Stimulated activated memory B cell treated with anti-CD40 and anti-IgM and Interleukin-4, amounts not matched to agents 10 μg/mL and 1 μg/mL and 100 μg/mL, for 72 hours (primary cell): ENCODE measurements around the gene RITA1.
"Not testable (repeated sequence)": the region's sequence is repeated elsewhere in the genome, so short reads cannot be mapped to it uniquely, and the experiment has no call there.

Experiments used
- ATAC-seq: fragments of 150-1000 bp; cut with Tn5 transposase; 2 replicates; pipeline ENCODE4 v1.10.0; 2021
- H3K27ac Mint-ChIP-seq: one replicate; pipeline ENCODE4 v1.8.0; 2022; ENCODE audit warnings: mild to moderate bottlenecking, mixed read lengths
- H3K27me3 Mint-ChIP-seq: one replicate; pipeline ENCODE4 v1.8.0; 2022; ENCODE audit warnings: mixed read lengths
- H3K36me3 Mint-ChIP-seq: one replicate; pipeline ENCODE4 v1.8.0; 2022; ENCODE audit warnings: mixed read lengths
- H3K4me1 Mint-ChIP-seq: one replicate; pipeline ENCODE4 v1.8.0; 2022; ENCODE audit warnings: mixed read lengths
- H3K4me3 Mint-ChIP-seq: one replicate; pipeline ENCODE4 v1.8.0; 2022; ENCODE audit warnings: mild to moderate bottlenecking, moderate library complexity, mixed read lengths
- H3K9me3 Mint-ChIP-seq: one replicate; pipeline ENCODE4 v1.8.0; 2022; ENCODE audit warnings: mixed read lengths

RITA1 gene

GRCh38 chr12:113185180-113186032 lies at the start of gene RITA1, which contains the start of gene DDX54:
Gene RITA1, plus strand, starts transcription at chr12:113185721. Its CDS starts 1,026 bp downstream, at chr12:113186747.
Gene DDX54, minus strand, starts transcription at chr12:113185478. Its CDS starts 27 bp downstream, at chr12:113185451.
- peaks cover 26% of the 10 kb centered on the region for H3K4me1 Mint-ChIP-seq
- peaks cover 34% of the 10 kb centered on the region for H3K36me3 Mint-ChIP-seq
- H3K27ac Mint-ChIP-seq: peak within 1 kb of the TSS; percentile 97
- peak; percentile 82 for ATAC-seq
- no peaks in the 10 kb centered on the region for H3K9me3 Mint-ChIP-seq
- H3K27me3 Mint-ChIP-seq: no peaks in the 10 kb centered on the region
- H3K4me3 Mint-ChIP-seq: peak within 1 kb of the TSS; percentile 88

GRCh38 chr12:113136128-113136989 lies 49.2 kb upstream of the RITA1 start:
- peak overlapping the region; percentile 88 for H3K4me3 Mint-ChIP-seq
- peak overlapping the region; percentile 95 for H3K27ac Mint-ChIP-seq
- H3K27me3 Mint-ChIP-seq: no peaks in the 10 kb centered on the region
- peaks cover 14% of the 10 kb centered on the region for H3K36me3 Mint-ChIP-seq
- H3K9me3 Mint-ChIP-seq: no peaks in the 10 kb centered on the region
- H3K4me1 Mint-ChIP-seq: peaks cover 51% of the 10 kb centered on the region
- peak; percentile 82 for ATAC-seq

GRCh38 chr12:113136990-113137511 lies 48.5 kb upstream of the RITA1 start:
- no peak overlapping the region for H3K4me3 Mint-ChIP-seq
- H3K27ac Mint-ChIP-seq: peak overlapping the region; percentile 95

DNA sequence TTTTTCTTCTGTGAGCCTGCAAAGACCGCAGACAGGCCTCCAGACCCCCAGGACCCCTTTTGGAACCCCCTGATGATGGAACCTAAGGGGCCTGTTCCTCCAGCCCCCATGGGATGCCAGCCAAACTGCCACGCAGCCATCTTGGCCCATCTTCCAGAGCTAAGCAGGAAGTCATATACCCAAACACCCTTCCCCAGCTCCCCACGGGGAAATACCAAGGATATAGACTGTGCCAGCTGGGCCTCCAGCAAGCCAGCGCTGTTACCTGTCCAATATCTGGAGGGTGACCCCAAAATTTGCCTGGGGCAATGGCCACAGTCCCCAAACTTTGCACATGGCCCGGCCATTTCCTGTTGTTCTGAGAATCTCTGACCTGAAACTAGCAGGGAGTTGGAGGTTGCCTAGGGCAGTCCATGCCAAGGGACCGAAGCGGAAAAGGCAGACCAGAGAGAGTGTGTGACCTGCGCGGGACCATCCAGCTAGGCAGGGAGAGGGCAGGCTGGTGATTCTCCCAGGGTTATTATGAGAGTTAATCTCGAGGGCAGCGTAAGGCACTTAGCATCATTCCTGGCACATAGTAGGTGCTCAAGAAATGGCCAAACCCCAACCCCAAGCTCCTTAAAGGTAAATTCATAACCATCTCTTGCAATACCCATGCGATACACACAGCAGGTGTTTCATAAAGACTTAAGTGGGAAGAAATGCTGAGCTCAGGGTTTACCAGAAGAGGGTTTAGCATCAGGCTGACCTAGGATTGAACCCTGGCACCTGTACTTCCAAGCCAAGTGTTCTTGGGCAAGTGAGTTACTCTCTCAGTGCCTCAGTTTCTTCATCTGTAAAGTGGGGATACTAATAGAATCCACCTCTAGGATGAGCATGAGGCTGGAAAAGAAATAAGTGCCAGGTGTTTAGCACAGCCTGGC lies 47.4 kb upstream of the RITA1 start:
- peak overlapping the region; percentile 95 for H3K27ac Mint-ChIP-seq

More at GRCh38 chr12:113136990-113137511, 48.5 kb upstream of the RITA1 start:
- Mint-ChIP-seq H3K9me3 (no peaks in the 10 kb centered on the region), H3K27me3 (no peaks in the 10 kb centered on the region), H3K36me3 (peaks cover 9% of the 10 kb centered on the region), H3K4me1 (peaks cover 51% of the 10 kb centered on the region)
- ATAC-seq: no peak

DNA sequence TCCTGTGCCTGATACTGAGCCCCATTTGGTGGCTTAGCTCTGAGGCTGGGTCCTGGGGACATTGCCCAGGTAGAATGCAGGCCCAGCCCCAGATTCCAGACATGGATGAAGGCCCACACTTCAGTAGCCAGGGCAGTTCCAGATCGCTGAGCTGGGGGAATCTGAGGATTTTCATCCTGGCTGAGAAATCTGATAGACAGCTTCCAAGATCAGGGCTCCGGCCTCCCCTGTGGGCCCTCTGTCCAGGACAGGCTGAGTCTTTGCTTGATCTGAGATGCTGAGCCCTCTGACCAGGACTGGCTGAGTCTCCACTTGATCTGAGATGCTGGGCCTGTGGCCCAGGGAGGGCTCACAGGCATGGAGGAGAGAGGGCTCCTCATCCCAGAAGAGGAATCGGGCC lies 46.7 kb upstream of the RITA1 start:
- Mint-ChIP-seq H3K36me3 (no peaks in the 10 kb centered on the region), H3K27me3 (no peaks in the 10 kb centered on the region), H3K9me3 (no peaks in the 10 kb centered on the region), H3K27ac (peak overlapping the region; percentile 95), H3K4me3 (no peak overlapping the region), H3K4me1 (peaks cover 56% of the 10 kb centered on the region)
- no peak for ATAC-seq

More for the DNA sequence above, 47.4 kb upstream of the RITA1 start:
- no peak for ATAC-seq
- Mint-ChIP-seq H3K4me1 (peaks cover 52% of the 10 kb centered on the region), H3K9me3 (no peaks in the 10 kb centered on the region), H3K36me3 (peaks cover under 1% of the 10 kb centered on the region), H3K27me3 (no peaks in the 10 kb centered on the region), H3K4me3 (no peak overlapping the region)

DNA sequence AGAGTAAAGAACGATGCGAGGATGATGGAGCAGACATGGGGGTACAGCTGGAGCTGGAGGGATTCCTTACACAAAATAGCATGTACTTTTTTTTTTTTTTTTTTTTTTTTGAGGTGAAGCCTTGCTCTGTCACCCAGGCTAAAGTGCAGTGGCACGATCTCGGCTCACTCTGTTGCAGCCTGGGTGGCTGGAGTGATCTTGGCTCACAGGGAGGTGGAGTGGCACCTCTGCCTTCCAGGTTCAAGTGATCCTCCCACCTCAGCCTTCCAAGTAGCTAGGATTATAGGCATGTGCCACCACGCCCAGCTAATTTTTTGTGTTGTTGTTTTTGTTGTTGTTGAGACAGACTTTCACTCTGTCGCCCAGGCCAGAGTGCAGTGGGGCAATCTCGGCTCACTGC lies 44.8 kb upstream of the RITA1 start:
- Mint-ChIP-seq H3K27ac (peak overlapping the region; percentile 97), H3K4me3 (no peak overlapping the region), H3K4me1 (peaks cover 49% of the 10 kb centered on the region), H3K36me3 (no peaks in the 10 kb centered on the region), H3K9me3 (no peaks in the 10 kb centered on the region), H3K27me3 (no peaks in the 10 kb centered on the region)
- ATAC-seq: no peak

GRCh38 chr12:113141716-113142115 lies 43.8 kb upstream of the RITA1 start:
- H3K9me3 Mint-ChIP-seq, H3K36me3 Mint-ChIP-seq, H3K4me3 Mint-ChIP-seq, ATAC-seq, H3K27me3 Mint-ChIP-seq: not testable (repeated sequence)
- H3K27ac Mint-ChIP-seq: peak overlapping the region; percentile 97
- H3K4me1 Mint-ChIP-seq: peaks cover 39% of the 10 kb centered on the region

DNA sequence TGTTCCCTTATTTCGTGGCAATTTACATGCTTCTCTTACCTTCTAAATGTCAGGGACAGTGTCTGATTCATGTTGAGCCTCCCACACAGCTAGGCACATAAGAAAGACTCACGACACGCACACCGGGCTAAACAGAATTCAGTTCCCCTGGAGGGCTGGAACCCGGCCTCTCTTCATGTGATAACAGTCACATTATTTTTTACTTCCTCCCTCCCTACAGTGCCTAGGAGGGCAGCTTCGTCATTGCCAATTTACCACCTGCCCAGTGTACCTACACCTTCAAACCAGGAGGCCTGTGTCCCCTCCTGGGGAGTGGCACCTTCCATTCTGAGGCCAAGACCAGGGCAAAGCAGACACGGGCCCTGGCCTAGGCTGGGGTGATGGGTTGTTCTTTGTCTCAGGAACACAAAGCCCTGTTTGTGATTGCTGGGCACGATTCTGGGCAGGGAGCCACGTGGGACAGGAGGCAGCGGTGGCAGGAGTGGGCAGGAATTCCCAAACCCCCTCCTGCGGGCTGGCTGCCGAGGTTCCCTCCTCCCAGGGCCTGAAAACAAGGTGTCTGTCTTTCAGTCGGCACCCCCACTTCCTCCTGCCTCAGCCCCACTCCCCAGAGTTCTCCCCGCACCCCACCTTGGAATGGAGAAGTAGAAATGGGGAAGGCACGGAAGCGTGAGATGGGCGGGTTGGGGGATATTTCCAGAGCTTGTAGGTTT lies 43.2 kb upstream of the RITA1 start:
- Mint-ChIP-seq H3K27ac (peak overlapping the region; percentile 97), H3K27me3 (no peaks in the 10 kb centered on the region), H3K4me3 (peak overlapping the region; percentile 19), H3K36me3 (no peaks in the 10 kb centered on the region), H3K4me1 (peaks cover 34% of the 10 kb centered on the region), H3K9me3 (peaks cover under 1% of the 10 kb centered on the region)
- ATAC-seq: peak; percentile 91

DNA sequence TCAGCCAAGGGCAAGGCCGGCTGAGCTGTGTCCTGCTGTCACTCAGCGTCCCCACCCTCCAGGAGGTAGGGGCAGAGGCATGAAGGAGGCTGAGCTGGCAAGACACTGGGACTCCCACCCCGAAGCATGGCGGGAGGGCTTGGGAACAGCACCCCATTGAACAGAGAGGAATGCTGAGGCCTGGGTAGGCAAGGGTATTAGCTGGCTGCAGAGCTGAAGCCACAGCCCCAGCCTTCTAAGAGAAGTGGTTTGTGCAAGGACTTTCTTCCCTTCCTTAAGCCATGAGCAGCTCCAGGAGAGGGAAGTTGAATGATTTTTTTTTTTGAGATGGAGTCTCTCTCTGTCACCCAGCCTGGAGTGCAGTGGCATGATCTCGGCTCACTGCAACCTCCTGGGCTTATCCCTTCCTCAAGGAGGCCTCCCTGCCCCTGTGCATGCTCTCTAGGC lies 42.6 kb upstream of the RITA1 start:
- ATAC-seq: no peak
- Mint-ChIP-seq H3K4me3 (peak overlapping the region; percentile 19), H3K27ac (peak overlapping the region; percentile 97), H3K36me3 (no peaks in the 10 kb centered on the region), H3K9me3 (peaks cover 3% of the 10 kb centered on the region), H3K27me3 (no peaks in the 10 kb centered on the region), H3K4me1 (peaks cover 32% of the 10 kb centered on the region)

GRCh38 chr12:113143959-113144358 lies 41.6 kb upstream of the RITA1 start:
- H3K36me3 Mint-ChIP-seq: no peaks in the 10 kb centered on the region
- H3K4me3 Mint-ChIP-seq: no peak overlapping the region
- no peak overlapping the region for H3K27ac Mint-ChIP-seq
- ATAC-seq: no peak
- peaks cover 3% of the 10 kb centered on the region for H3K9me3 Mint-ChIP-seq
- peaks cover 28% of the 10 kb centered on the region for H3K4me1 Mint-ChIP-seq
- H3K27me3 Mint-ChIP-seq: no peaks in the 10 kb centered on the region

- Mint-ChIP-seq H3K9me3 (peaks cover 3% of the 10 kb centered on the region), H3K27ac (no peak overlapping the region), H3K36me3 (no peaks in the 10 kb centered on the region), H3K4me1 (peaks cover 28% of the 10 kb centered on the region), H3K27me3 (no peaks in the 10 kb centered on the region), H3K4me3 (no peak overlapping the region)
- ATAC-seq: no peak
Measured at GRCh38 chr12:113144806-113145205, 40.7 kb upstream of the RITA1 start.

- Mint-ChIP-seq H3K4me3 (no peak overlapping the region), H3K27me3 (peaks cover 8% of the 10 kb centered on the region), H3K4me1 (peaks cover 22% of the 10 kb centered on the region), H3K27ac (no peak overlapping the region), H3K9me3 (peaks cover 3% of the 10 kb centered on the region), H3K36me3 (no peaks in the 10 kb centered on the region)
- ATAC-seq: no peak
Measured at GRCh38 chr12:113145720-113146551, 39.6 kb upstream of the RITA1 start.

GRCh38 chr12:113146999-113147398 lies 38.5 kb upstream of the RITA1 start:
- peaks cover 17% of the 10 kb centered on the region for H3K4me1 Mint-ChIP-seq
- H3K27me3 Mint-ChIP-seq: peaks cover 13% of the 10 kb centered on the region
- peaks cover 3% of the 10 kb centered on the region for H3K9me3 Mint-ChIP-seq
- H3K36me3 Mint-ChIP-seq: no peaks in the 10 kb centered on the region
- no peak overlapping the region for H3K27ac Mint-ChIP-seq
- H3K4me3 Mint-ChIP-seq: no peak overlapping the region
- ATAC-seq: no peak
